GM23338 (cell line): Measurements from ENCODE around the gene SORBS1.
"Not testable (repeated sequence)": the region's sequence is repeated elsewhere in the genome, so short reads cannot be mapped to it uniquely, and the experiment has no call there.

Experiments used
- CTCF ChIP-seq, 2 experiments: fragments of 200-600 bp in 1 of 2; sonication (generic) in 1 of 2; conservative IDR thresholded peaks; 2 replicates each; pipeline versions ENCODE4 v1.5.1 to v1.6.1; 2016 to 2017; ENCODE audit warnings: antibody characterized with exemption in 2 of 2, low read depth in 2 of 2, mild to moderate bottlenecking in 2 of 2, moderate library complexity in 1 of 2
- EZH2 ChIP-seq: fragments of 200-600 bp; sonication (generic); IDR thresholded peaks from one replicate; pipeline ENCODE4 v1.8.0; 2017; ENCODE audit warnings: antibody characterized with exemption, mild to moderate bottlenecking, low read depth; ENCODE audit not compliant: unreplicated experiment
- EZH2phosphoT487 ChIP-seq: fragments of 200-600 bp; sonication (generic); IDR thresholded peaks from one replicate; pipeline ENCODE4 v1.8.1; 2018; ENCODE audit warnings: antibody characterized with exemption; ENCODE audit not compliant: unreplicated experiment
- NANOG ChIP-seq: IDR thresholded peaks from 2 replicates; pipeline ENCODE4 v1.6.1; 2016; ENCODE audit warnings: antibody characterized with exemption, borderline replicate concordance
- POLR2AphosphoS5 ChIP-seq: IDR thresholded peaks from 2 replicates; pipeline ENCODE4 v1.6.1; 2016; ENCODE audit warnings: antibody characterized with exemption, low read depth
- REST ChIP-seq: IDR thresholded peaks from one replicate; pipeline ENCODE4 v1.6.1; 2018; ENCODE audit warnings: antibody characterized with exemption; ENCODE audit not compliant: unreplicated experiment
- ZNF114 ChIP-seq: fragments of 250-450 bp; sonication (Bioruptor Pico); IDR thresholded peaks from 2 replicates; pipeline ENCODE4 v1.5.0; 2020; ENCODE audit warnings: mild to moderate bottlenecking, moderate library complexity
- ZNF331 ChIP-seq: fragments of 250-450 bp; sonication (Bioruptor Pico); IDR thresholded peaks from 2 replicates; pipeline ENCODE4 v1.5.0; 2020; ENCODE audit warnings: low read depth, mild to moderate bottlenecking, moderate library complexity

GRCh38 chr10:95347402-95347766, 213.8 kb downstream of the SORBS1 start:
- not testable (repeated sequence) for TF ChIP-seq CTCF (conservative IDR thresholded peaks at IDR 0.05; ENCODE audit: low read depth in 2 of 2); NANOG; ZNF114 (CRISPR knock-in tag); POLR2AphosphoS5; EZH2; EZH2phosphoT487; REST; ZNF331
